Retinal pigment epithelial cell (primary cell): ENCODE results near the gene CPNE1.

Experiments
- DNase-seq: peaks from one replicate; pipeline ENCODE4 v3.0.0-alpha.2; 2010; ENCODE audit warnings: low read depth
- H3K4me3 ChIP-seq: 2 replicates; pipeline ENCODE4 v1.5.1; 2011; ENCODE audit warnings: mild to moderate bottlenecking, low read length, control low read depth, moderate library complexity
- CTCF ChIP-seq: conservative IDR thresholded peaks from 2 replicates; pipeline ENCODE4 v1.5.1; 2011; ENCODE audit warnings: low read depth, low read length, control low read depth, inconsistent platforms

CPNE1 gene

GRCh38 chr20:35669681-35670080 is 5.0 kb upstream of the CPNE1 start:
- no peak for DNase-seq
- TF ChIP-seq CTCF, result no peak
- no peak overlapping the region for H3K4me3 ChIP-seq

GRCh38 chr20:35669221-35669620 is 4.5 kb upstream of the CPNE1 start:
- no peak for TF ChIP-seq CTCF
- no peak for DNase-seq
- no peak overlapping the region for H3K4me3 ChIP-seq

- no peak overlapping the region for H3K4me3 ChIP-seq
- no peak for DNase-seq
- no peak for TF ChIP-seq CTCF
Measured at GRCh38 chr20:35665949-35666288, 1.2 kb upstream of the CPNE1 start.

GRCh38 chr20:35663516-35664465 is 909 bp downstream of the CPNE1 start:
- peak overlapping the region; percentile 96 for H3K4me3 ChIP-seq
- TF ChIP-seq CTCF, result no peak
- peak; percentile 41 for DNase-seq

- no peak for DNase-seq
- TF ChIP-seq CTCF, result no peak
- H3K4me3 ChIP-seq, result peak overlapping the region; percentile 96
Measured at GRCh38 chr20:35662551-35662950, 2.1 kb downstream of the CPNE1 start.

GRCh38 chr20:35661908-35662307 is 2.8 kb downstream of the CPNE1 start:
- DNase-seq, result no peak
- H3K4me3 ChIP-seq, result peak overlapping the region; percentile 96
- no peak for TF ChIP-seq CTCF

- H3K4me3 ChIP-seq, result peak overlapping the region; percentile 96
- DNase-seq, result no peak
- TF ChIP-seq CTCF, result no peak
Measured at GRCh38 chr20:35661053-35661452, 3.6 kb downstream of the CPNE1 start.
